Stimulated activated CD4-positive, alpha-beta T cell treated with anti-CD3 and anti-CD28 coated beads, TNF-alpha, amount 100 ng/mL, for 4 hours (primary cell): Measurements from ENCODE around the gene SIGLEC8.
"Not testable (repeated sequence)": the region's sequence is repeated elsewhere in the genome, so short reads cannot be mapped to it uniquely, and the experiment has no call there.

Experiments
- DNase-seq, 3 experiments: peaks; one replicate each; pipeline ENCODE4 v3.0.0-alpha.2; 2020; ENCODE audit warnings: low read depth in 3 of 3

The SIGLEC8 gene

DNA sequence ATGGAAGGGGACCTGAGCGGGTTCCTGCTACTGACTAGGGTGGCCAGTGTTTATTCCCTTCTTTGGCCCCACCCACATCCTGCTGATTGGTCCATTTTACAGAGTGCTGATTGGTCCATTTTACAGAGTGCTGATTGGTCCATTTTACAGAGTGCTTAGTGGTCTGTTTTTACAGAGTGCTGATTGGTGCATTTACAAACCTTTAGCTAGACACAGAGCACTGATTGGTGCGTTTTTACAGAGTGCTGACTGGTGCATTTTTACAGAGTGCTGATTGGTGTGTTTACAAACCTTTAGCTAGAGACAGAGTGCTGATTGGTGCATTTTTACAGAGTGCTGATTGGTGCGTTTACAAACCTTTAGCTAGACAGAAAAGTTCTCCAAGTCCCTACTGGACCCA, 10.7 kb downstream of the SIGLEC8 start:
- DNase-seq = not testable (repeated sequence)

GRCh38 chr19:51441410-51442390, 16.6 kb downstream of the SIGLEC8 start:
- DNase-seq = peak; percentile 55 to 85 (median 77)

- DNase-seq = peak; percentile 51 to 61 (median 52)
These were observed 17.3 kb downstream of the SIGLEC8 start for GRCh38 chr19:51440846-51441409.

GRCh38 chr19:51440052-51440451, 18.2 kb downstream of the SIGLEC8 start:
- DNase-seq = no peak

DNA sequence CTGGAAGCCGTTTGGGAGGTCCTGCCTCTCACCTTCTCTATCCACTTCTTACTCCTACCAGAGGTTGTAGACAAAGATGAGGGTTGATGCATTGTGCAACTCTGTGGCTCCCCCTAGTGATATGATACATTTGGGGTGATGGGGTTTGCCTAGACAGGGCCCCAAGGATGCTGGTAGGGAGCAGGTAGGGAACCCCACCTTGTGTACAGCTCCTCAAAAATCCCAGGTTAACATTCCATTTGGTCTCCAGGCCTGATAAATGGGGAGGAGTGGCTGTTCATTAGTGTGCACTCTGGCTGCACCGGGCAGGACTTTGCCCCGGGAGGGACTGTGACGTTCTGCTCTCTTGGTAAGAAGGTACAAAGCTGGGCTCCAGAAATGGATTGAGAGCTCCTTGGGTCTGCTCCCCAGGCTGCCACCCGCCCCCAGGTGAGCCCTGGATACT, 19.2 kb downstream of the SIGLEC8 start:
- no peak for DNase-seq

- no peak for DNase-seq
These were observed 23.8 kb downstream of the SIGLEC8 start for GRCh38 chr19:51434456-51434855.

DNA sequence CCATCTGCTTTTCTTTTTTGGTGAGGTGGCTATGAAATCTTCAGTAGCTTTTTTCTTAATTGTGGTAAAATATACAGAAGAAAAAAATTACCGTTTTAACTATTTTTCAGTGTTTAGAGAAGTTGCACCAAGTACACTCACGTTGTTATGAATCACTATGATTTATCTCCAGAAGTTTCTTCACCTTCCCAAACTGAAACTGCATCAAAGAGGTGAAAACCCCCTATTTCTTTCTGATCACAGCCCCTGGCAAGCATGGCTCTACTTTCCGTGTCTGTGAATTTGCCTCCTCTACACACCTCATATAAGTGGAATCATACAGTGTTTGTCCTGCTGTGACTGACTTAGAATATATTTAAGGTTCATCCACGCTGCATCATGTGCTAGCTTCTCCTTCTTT, 25.2 kb downstream of the SIGLEC8 start:
- DNase-seq = no peak

DNA sequence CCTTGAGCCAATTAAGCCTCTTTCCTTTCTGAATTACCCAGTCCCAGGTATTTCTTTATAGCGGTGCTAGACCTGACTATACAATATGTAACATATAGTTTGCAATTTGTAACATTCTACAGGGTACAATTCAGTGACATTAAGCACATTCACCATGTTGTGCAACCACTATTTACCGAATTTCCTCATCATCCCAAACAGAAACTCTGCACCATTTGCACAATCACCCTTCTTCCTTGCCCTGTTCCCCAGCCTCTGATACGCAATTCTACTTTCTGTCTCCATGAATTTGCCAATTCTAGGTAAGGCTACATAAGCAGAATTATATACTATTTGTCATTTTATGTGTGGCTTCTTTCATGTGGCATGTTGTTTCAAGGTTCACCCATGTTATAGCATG, 27.1 kb downstream of the SIGLEC8 start:
- DNase-seq = no peak

- no peak for DNase-seq
These were observed 28.0 kb downstream of the SIGLEC8 start for GRCh38 chr19:51430221-51430620.

DNA sequence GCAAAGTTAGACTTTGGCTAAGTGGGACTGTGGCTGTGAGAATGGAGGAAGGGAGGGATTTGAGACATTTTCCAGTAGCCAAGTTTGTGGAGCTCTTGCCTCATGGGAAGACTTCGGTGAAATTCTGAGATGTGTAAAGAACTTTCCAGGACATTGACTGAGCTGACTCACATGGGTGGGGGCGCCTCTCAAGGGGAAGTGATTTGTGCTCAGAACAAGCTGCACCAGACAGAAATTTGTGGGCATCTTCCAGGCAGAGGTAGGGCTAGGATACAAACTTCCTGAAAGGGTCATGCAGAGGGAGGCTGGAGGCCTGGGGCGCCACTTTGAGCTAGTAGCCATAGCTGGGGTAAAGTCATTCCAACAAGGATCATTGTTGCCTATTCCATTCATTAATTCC, 31.1 kb downstream of the SIGLEC8 start:
- no peak for DNase-seq

DNA sequence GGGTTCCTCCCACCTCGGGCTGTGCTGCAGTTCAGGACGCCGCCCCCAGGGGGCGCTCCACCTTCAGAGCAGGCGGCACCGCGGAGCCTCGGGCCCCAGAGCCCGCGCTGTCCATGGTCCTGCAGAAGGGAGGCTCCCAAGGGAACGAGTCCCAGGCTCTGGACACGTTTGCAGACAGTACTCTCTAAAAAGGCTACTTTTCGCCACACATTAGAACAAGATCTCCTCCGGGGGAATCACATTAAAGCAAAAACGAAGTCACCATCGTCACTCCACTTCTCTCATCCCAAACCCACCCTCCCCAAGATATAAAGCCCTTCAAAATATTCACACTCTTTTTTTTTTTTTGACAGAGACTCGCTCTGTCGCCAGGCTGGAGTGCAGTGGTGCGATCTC, 36.2 kb downstream of the SIGLEC8 start:
- DNase-seq = peak; percentile 68 to 91 (median 71)

- DNase-seq = no peak
These were observed 36.8 kb downstream of the SIGLEC8 start for GRCh38 chr19:51421229-51422052.

- not testable (repeated sequence) for DNase-seq
These were observed 37.7 kb downstream of the SIGLEC8 start for GRCh38 chr19:51420511-51420910.

GRCh38 chr19:51418707-51419106, 39.5 kb downstream of the SIGLEC8 start:
- no peak for DNase-seq

DNA sequence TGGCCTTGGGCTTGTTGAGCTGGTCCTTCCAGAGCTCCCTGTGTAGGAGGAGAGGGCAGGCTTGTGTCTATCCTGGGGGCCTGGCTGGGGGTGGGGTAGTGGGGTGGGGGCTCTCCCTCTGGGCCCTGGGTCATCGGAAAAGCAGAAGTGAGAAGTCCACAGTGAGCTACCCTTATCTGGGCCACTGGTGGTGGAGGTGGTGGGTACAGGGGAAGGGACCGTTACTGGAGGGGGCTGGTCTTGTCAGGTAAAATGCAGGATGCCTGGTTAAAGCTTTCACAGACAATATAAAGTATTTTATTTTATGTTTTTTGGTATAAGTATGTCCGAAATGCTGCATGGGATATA, 40.5 kb downstream of the SIGLEC8 start:
- DNase-seq = no peak

DNA sequence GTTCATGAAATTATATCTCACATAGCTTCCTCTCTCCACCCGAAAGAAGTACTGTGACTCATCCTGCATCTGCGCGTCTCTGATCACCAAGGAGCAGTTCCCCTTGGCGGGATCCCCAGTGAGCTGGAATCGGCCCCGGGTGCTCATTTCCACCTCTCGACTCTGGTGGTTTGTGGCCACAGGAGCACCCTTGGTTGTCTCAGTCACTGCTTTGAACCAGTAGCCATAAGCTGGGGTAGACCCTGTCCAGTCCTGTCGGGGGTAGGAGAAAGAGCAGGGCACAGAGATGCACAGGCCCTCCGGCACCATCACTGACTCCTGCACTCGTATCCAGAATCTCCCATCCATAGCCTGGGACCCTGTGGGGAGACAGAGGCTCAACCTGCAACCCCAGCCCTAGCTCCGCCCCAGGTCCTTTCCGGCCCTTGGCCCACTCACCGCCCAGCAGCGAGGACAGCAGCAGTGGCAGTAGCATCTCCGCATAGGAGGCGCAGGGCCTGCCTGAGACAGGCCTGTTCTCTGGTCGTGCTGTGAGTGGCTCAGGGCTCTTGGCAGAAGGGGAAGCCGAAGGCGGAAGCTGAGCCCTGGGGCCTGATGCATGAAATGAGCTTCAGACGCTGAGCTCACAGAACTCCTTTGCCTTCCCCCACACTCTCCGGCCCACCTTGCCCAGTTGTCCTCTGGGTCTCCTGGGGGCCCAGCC, 41.0 kb downstream of the SIGLEC8 start, which contains the start of gene SIGLEC10:
TSS of gene SIGLEC10 (minus strand) at position 536 of the 703 bp plus-strand sequence. CDS start at position 475, 61 bp downstream.
- no peak for DNase-seq

GRCh38 chr19:51416422-51416821, 41.8 kb downstream of the SIGLEC8 start:
- DNase-seq = not testable (repeated sequence)

DNA sequence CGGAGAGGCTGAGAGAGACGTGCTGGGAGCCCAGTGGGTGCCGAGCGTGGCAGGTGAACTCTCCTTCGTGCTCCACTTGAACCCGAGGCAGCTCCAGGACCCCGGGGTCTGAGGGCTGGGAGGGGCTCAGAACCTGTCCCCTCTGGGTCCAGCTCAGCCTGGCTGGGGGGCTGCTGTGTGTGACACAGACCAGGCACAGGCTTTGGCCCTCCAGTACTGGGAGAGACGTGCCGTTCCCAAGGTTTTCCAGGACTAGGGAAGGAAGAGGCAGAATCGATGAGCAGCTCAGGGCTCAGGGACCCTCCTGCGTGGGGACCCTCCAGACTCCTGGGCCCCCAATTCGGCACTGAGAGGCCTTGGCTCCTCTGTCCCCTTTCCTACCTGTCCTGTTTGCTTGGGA, 43.1 kb downstream of the SIGLEC8 start:
- DNase-seq = no peak

GRCh38 chr19:51410950-51411748, 47.1 kb downstream of the SIGLEC8 start:
- no peak for DNase-seq

DNA sequence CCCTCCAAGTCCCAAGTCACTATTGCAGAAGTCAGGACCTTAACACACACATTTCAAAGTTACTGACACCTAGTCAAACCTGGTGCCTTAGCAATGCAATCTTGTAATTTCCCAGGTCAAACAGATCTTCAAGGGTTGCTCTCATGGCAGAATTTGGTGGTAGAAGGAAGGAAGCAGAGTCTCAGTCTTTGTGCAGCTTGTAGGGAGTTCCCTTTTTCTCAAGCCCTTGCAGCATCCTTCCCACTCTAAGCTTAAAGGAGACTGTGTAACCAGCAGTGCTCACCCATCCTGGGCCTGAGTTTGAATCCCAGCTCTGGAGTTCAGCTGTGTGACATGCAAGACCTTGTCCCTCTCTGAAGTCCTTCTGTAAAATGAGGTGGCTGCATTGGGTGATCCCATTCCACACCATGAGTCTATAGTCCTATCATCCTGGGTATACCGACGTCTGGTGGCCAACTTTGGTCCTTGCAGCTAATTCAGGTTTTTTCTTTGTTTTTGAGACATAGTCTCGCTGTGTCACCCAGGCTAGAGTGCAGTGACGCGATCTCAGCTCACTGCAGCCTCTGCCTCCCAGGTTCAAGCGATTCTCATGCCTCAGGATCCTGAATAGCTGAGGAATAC, 50.6 kb downstream of the SIGLEC8 start:
- no peak for DNase-seq
